NAMALWA (cell line): ENCODE results near the gene RNASEH2B.

ENCODE experiments used
- DNase-seq: peaks from one replicate; pipeline ENCODE4 v3.0.0-alpha.2; 2015; ENCODE audit warnings: low spot score

RNASEH2B gene

GRCh38 chr13:50995854-50996253 is 86.3 kb downstream of the RNASEH2B start:
- no peak for DNase-seq

GRCh38 chr13:50998326-50998725 is 88.7 kb downstream of the RNASEH2B start:
- DNase-seq = no peak

- no peak for DNase-seq
Observed at GRCh38 chr13:50999641-51000040, 90.0 kb downstream of the RNASEH2B start.

GRCh38 chr13:51000061-51000460 is 90.5 kb downstream of the RNASEH2B start:
- no peak for DNase-seq

- no peak for DNase-seq
Observed at GRCh38 chr13:51000571-51001260, 91.1 kb downstream of the RNASEH2B start.

- DNase-seq = no peak
Observed at GRCh38 chr13:51001335-51001734, 91.7 kb downstream of the RNASEH2B start.

GRCh38 chr13:51002736-51003135 is 93.1 kb downstream of the RNASEH2B start:
- no peak for DNase-seq

GRCh38 chr13:51003642-51004041 is 94.1 kb downstream of the RNASEH2B start:
- no peak for DNase-seq

GRCh38 chr13:51004111-51004865 is 94.7 kb downstream of the RNASEH2B start:
- no peak for DNase-seq

- DNase-seq = no peak
Observed at GRCh38 chr13:51004918-51005460, 95.4 kb downstream of the RNASEH2B start.

GRCh38 chr13:51005566-51005965 is 96.0 kb downstream of the RNASEH2B start:
- DNase-seq = no peak
